DOHH2 (cell line): ENCODE results near the gene TARS1.

Source experiments
- H3F3A ChIP-seq: fragments of 200-600 bp; sonication (generic), shearing (Covaris generic); 2 replicates; pipeline ENCODE4 v1.6.0; 2016; ENCODE audit warnings: antibody characterized with exemption, mild to moderate bottlenecking; ENCODE audit not compliant: control insufficient read depth, insufficient read depth
- H3K27ac ChIP-seq: fragments of 200-600 bp; sonication (generic); 2 replicates; pipeline ENCODE4 v1.5.1; 2014; ENCODE audit warnings: low read depth, mild to moderate bottlenecking, low read length, moderate library complexity
- H3K27me3 ChIP-seq: fragments of 200-600 bp; sonication (generic); 2 replicates; pipeline ENCODE4 v1.6.1; 2014; ENCODE audit warnings: mild to moderate bottlenecking, low read length, mixed read lengths; ENCODE audit not compliant: control insufficient read depth
- H3K36me3 ChIP-seq: fragments of 200-600 bp; sonication (generic); 2 replicates; pipeline ENCODE4 v1.6.1; 2014; ENCODE audit warnings: mild to moderate bottlenecking, low read length, moderate library complexity, mixed read lengths; ENCODE audit not compliant: control insufficient read depth
- H3K4me1 ChIP-seq: fragments of 200-600 bp; sonication (generic); 2 replicates; pipeline ENCODE4 v1.6.1; 2014; ENCODE audit warnings: mild to moderate bottlenecking, low read length, mixed read lengths; ENCODE audit not compliant: control insufficient read depth
- H3K4me2 ChIP-seq: fragments of 200-600 bp; sonication (generic); 2 replicates; pipeline ENCODE4 v1.6.0; 2014; ENCODE audit warnings: mild to moderate bottlenecking, low read length, moderate library complexity
- H3K4me3 ChIP-seq: fragments of 200-600 bp; sonication (generic); 2 replicates; pipeline ENCODE4 v1.5.1; 2014; ENCODE audit warnings: mild to moderate bottlenecking, low read length, mixed read lengths
- H3K79me2 ChIP-seq: fragments of 200-600 bp; sonication (generic); 2 replicates; pipeline ENCODE4 v1.6.1; 2014; ENCODE audit warnings: mild to moderate bottlenecking, low read length, mixed read lengths; ENCODE audit not compliant: control insufficient read depth
- H3K9me2 ChIP-seq: fragments of 200-600 bp; sonication (generic); replicated peaks from 2 replicates; pipeline ENCODE4 v1.6.1; 2014; ENCODE audit warnings: mild to moderate bottlenecking, low read length, mixed read lengths; ENCODE audit not compliant: control insufficient read depth
- H3K9me3 ChIP-seq: fragments of 200-600 bp; sonication (generic); 2 replicates; pipeline ENCODE4 v1.6.1; 2014; ENCODE audit warnings: antibody characterized with exemption, low read length, mixed read lengths; ENCODE audit not compliant: control insufficient read depth, insufficient read depth
- H4K20me1 ChIP-seq: fragments of 200-600 bp; sonication (generic); 2 replicates; pipeline ENCODE4 v1.6.0; 2014; ENCODE audit warnings: low read depth, mild to moderate bottlenecking, antibody characterized with exemption, low read length, moderate library complexity; ENCODE audit not compliant: control insufficient read depth, insufficient read depth
- CTCF ChIP-seq: fragments of 200-600 bp; sonication (generic); IDR thresholded peaks from one replicate; pipeline ENCODE4 v1.5.1; 2014; ENCODE audit warnings: antibody characterized with exemption, mild to moderate bottlenecking, low read depth, low read length; ENCODE audit not compliant: poor library complexity, severe bottlenecking
- EZH2phosphoT487 ChIP-seq: fragments of 200-600 bp; sonication (generic); IDR thresholded peaks from 2 replicates; pipeline ENCODE4 v1.6.1; 2017; ENCODE audit warnings: borderline replicate concordance, mild to moderate bottlenecking, antibody characterized with exemption, low read length, moderate library complexity, mixed read lengths

The TARS1 gene

GRCh38 chr5:33474931-33475499, 34.2 kb downstream of the TARS1 start:
- Histone ChIP-seq H3K36me3 (peaks cover 35% of the 10 kb centered on the region), H3K4me3 (no peak overlapping the region), H3K79me2 (no peaks in the 10 kb centered on the region), H3K9me2 (no peaks in the 10 kb centered on the region), H3K27me3 (no peaks in the 10 kb centered on the region), H3K9me3 (no peaks in the 10 kb centered on the region), H3F3A (no peaks in the 10 kb centered on the region), H3K4me2 (no peak overlapping the region), H3K27ac (no peak overlapping the region), H4K20me1 (no peaks in the 10 kb centered on the region), H3K4me1 (no peaks in the 10 kb centered on the region)
- no peak for TF ChIP-seq EZH2phosphoT487
- TF ChIP-seq CTCF: no peak

- H3K4me2 ChIP-seq: no peak overlapping the region
- H3K36me3 ChIP-seq: peaks cover 29% of the 10 kb centered on the region
- H3F3A ChIP-seq: no peaks in the 10 kb centered on the region
- H3K27me3 ChIP-seq: no peaks in the 10 kb centered on the region
- no peaks in the 10 kb centered on the region for H3K79me2 ChIP-seq
- no peaks in the 10 kb centered on the region for H3K9me2 ChIP-seq
- no peaks in the 10 kb centered on the region for H3K9me3 ChIP-seq
- H3K4me3 ChIP-seq: no peak overlapping the region
- H3K27ac ChIP-seq: no peak overlapping the region
- no peaks in the 10 kb centered on the region for H4K20me1 ChIP-seq
- TF ChIP-seq CTCF: no peak
- TF ChIP-seq EZH2phosphoT487: no peak
- H3K4me1 ChIP-seq: no peaks in the 10 kb centered on the region
These were observed 34.9 kb downstream of the TARS1 start for GRCh38 chr5:33475706-33476105.

GRCh38 chr5:33476992-33477391, 36.2 kb downstream of the TARS1 start:
- Histone ChIP-seq H3K9me3 (no peaks in the 10 kb centered on the region), H3K79me2 (no peaks in the 10 kb centered on the region), H3F3A (no peaks in the 10 kb centered on the region), H4K20me1 (no peaks in the 10 kb centered on the region), H3K27me3 (no peaks in the 10 kb centered on the region), H3K27ac (no peak overlapping the region), H3K36me3 (peaks cover 22% of the 10 kb centered on the region), H3K4me1 (no peaks in the 10 kb centered on the region), H3K4me3 (no peak overlapping the region), H3K4me2 (no peak overlapping the region), H3K9me2 (no peaks in the 10 kb centered on the region)
- TF ChIP-seq EZH2phosphoT487 (no peak), CTCF (no peak)

- no peaks in the 10 kb centered on the region for H3K4me1 ChIP-seq
- H3F3A ChIP-seq: no peaks in the 10 kb centered on the region
- H4K20me1 ChIP-seq: no peaks in the 10 kb centered on the region
- H3K4me2 ChIP-seq: no peak overlapping the region
- H3K4me3 ChIP-seq: no peak overlapping the region
- no peak overlapping the region for H3K27ac ChIP-seq
- H3K9me2 ChIP-seq: no peaks in the 10 kb centered on the region
- H3K27me3 ChIP-seq: no peaks in the 10 kb centered on the region
- H3K36me3 ChIP-seq: peaks cover 22% of the 10 kb centered on the region
- no peaks in the 10 kb centered on the region for H3K9me3 ChIP-seq
- TF ChIP-seq CTCF (no peak), EZH2phosphoT487 (no peak)
- no peaks in the 10 kb centered on the region for H3K79me2 ChIP-seq
These were observed 37.1 kb downstream of the TARS1 start for GRCh38 chr5:33477816-33478215.
